Upper lobe of left lung (tissue), 6 donors: ENCODE results near the gene ZNF283. TPM values are rescaled to one million over a fixed set of nuclear protein-coding genes. Genes with fewer than 3 reads are reported as not detected.
"Not testable (repeated sequence)": the region's sequence is repeated elsewhere in the genome, so short reads cannot be mapped to it uniquely, and the experiment has no call there.

Experiments used
- ATAC-seq, 2 donors: fragments of 200-7000 bp; cut with Tn5 transposase; one replicate each; pipeline ENCODE4 v1.9.1; 2022; ENCODE audit warnings: mild to moderate bottlenecking in 2 of 2, moderate library complexity in 2 of 2; ENCODE audit not compliant: low FRiP score in 2 of 2
- DNase-seq, 2 donors: peaks; one replicate each; pipeline ENCODE4 v3.0.0-alpha.2; 2019 to 2020
- H3K27ac ChIP-seq, 4 donors: fragments of 200-600 bp; sonication (generic); one replicate each; pipeline ENCODE4 v1.5.1; 2016 to 2019
- H3K27me3 ChIP-seq, 4 donors: fragments of 200-600 bp; sonication (generic); one replicate each; pipeline ENCODE4 v1.5.1; 2017 to 2019
- H3K36me3 ChIP-seq, 4 donors: fragments of 200-600 bp; sonication (generic); one replicate each; pipeline ENCODE4 v1.5.1; 2016 to 2019
- H3K4me1 ChIP-seq, 4 donors: fragments of 200-600 bp; sonication (generic); one replicate each; pipeline ENCODE4 v1.5.1; 2018 to 2019
- H3K4me3 ChIP-seq, 4 donors: fragments of 200-600 bp; sonication (generic); one replicate each; pipeline ENCODE4 v1.5.1; 2017 to 2019; ENCODE audit warnings: mild to moderate bottlenecking in 2 of 4, moderate library complexity in 1 of 4
- H3K9me3 ChIP-seq, 4 donors: fragments of 200-600 bp; sonication (generic); one replicate each; pipeline ENCODE4 v1.5.1; 2018 to 2019
- EP300 ChIP-seq, 4 donors: sonication (generic); formaldehyde crosslinking; IDR thresholded peaks; one replicate each; pipeline ENCODE4 v1.5.1; 2017; ENCODE audit warnings: antibody characterized with exemption in 4 of 4, control low read depth in 2 of 4
- POLR2A ChIP-seq, 4 donors: fragments of 450-650 bp; IDR thresholded peaks; one replicate each; pipeline ENCODE4 v1.5.1; 2016 to 2017; ENCODE audit warnings: antibody characterized with exemption in 4 of 4, mild to moderate bottlenecking in 2 of 4
- POLR2AphosphoS5 ChIP-seq, 2 donors: sonication (generic); formaldehyde crosslinking; IDR thresholded peaks; one replicate each; pipeline ENCODE4 v1.5.1; 2017; ENCODE audit warnings: antibody characterized with exemption in 2 of 2
- WGBS, 2 donors: methylation state at CpG; one replicate each; pipeline ENCODE4 v1.1.5; 2017 to 2018; 5-methylcytosine and 5-hydroxymethylcytosine counted together
- total RNA-seq, 6 donors: library from RNA; depleted of rRNA in 4 of 6; stranded (reverse); fragments of >200 nt in 4 of 6; gene quantifications; one replicate each; pipeline versions ENCODE4 v1.1.0 to v1.2.1, GENCODE V29; 2016 to 2021
- TF ChIP-seq, protein P1 (sequence below), 6 experiments: fragments of 450-650 bp in 4 of 6; fragments of 200-600 bp in 2 of 6; sonication (generic) in 2 of 6; IDR thresholded peaks; one replicate each; pipeline ENCODE4 v1.5.1; 2016 to 2019; ENCODE audit warnings: antibody characterized with exemption in 6 of 6
- donor health status: DM: no; HTN: no; CAD: no; lungs with moderate emphysema.
- donor health status: DM: no; HTN: yes; CAD: no; lungs with severe emphysema.

The ZNF283 gene
- total RNA-seq, 6 donors from 2014 or later = 2.9 to 11.7 (median 6.7) TPM

DNA sequence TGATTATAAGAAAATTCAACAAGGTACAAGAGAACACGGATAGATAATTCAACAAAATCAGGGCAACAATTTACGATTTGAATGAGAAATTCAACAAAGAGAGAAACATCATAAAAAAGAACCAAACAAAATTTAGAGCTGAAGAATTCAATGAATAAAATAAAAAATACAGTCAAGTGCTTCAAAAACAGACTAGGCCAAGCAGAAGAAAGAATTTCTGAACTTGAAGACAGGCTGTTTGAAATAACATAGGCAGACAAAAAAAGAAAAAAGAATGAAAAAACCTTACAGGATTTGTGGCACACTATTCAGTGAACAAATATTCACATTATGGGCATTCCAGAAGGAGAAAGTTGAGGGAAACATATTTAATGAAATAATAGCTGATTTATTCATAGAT lies 31.1 kb downstream of the ZNF283 start:
- H3K4me3 ChIP-seq = no peak overlapping the region
- WGBS, 2 donors = 91 to 94% methylated on average over 2 of the region's 2 CpGs
- ATAC-seq = no peak
- no peaks in the 10 kb centered on the region for H3K27me3 ChIP-seq
- H3K9me3 ChIP-seq = peaks cover 83 to 99% (median 94%) of the 10 kb centered on the region in 4 donors
- no peaks in the 10 kb centered on the region for H3K36me3 ChIP-seq
- no peak for DNase-seq
- no peak overlapping the region for H3K27ac ChIP-seq
- TF ChIP-seq EP300 (IDR thresholded peaks at IDR 0.05) (no peak), POLR2AphosphoS5 (IDR thresholded peaks at IDR 0.05) (no peak), POLR2A (IDR thresholded peaks at IDR 0.05) (no peak)
- TF ChIP-seq, protein P1, sequence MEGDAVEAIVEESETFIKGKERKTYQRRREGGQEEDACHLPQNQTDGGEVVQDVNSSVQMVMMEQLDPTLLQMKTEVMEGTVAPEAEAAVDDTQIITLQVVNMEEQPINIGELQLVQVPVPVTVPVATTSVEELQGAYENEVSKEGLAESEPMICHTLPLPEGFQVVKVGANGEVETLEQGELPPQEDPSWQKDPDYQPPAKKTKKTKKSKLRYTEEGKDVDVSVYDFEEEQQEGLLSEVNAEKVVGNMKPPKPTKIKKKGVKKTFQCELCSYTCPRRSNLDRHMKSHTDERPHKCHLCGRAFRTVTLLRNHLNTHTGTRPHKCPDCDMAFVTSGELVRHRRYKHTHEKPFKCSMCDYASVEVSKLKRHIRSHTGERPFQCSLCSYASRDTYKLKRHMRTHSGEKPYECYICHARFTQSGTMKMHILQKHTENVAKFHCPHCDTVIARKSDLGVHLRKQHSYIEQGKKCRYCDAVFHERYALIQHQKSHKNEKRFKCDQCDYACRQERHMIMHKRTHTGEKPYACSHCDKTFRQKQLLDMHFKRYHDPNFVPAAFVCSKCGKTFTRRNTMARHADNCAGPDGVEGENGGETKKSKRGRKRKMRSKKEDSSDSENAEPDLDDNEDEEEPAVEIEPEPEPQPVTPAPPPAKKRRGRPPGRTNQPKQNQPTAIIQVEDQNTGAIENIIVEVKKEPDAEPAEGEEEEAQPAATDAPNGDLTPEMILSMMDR (IDR thresholded peaks at IDR 0.05) = no peak
- H3K4me1 ChIP-seq = no peaks in the 10 kb centered on the region

GRCh38 chr19:43866923-43867322 lies 39.8 kb downstream of the ZNF283 start:
- H3K9me3 ChIP-seq = peaks cover 57 to 81% (median 76%) of the 10 kb centered on the region in 4 donors
- H3K4me3 ChIP-seq, ATAC-seq, H3K36me3 ChIP-seq, H3K4me1 ChIP-seq, H3K27me3 ChIP-seq, H3K27ac ChIP-seq: not testable (repeated sequence)
- DNase-seq = peak in 1 of 2 donors; percentile 38
- 95 to 99% methylated on average over 15 to 28 of the region's 28 CpGs for WGBS, 2 donors

DNA sequence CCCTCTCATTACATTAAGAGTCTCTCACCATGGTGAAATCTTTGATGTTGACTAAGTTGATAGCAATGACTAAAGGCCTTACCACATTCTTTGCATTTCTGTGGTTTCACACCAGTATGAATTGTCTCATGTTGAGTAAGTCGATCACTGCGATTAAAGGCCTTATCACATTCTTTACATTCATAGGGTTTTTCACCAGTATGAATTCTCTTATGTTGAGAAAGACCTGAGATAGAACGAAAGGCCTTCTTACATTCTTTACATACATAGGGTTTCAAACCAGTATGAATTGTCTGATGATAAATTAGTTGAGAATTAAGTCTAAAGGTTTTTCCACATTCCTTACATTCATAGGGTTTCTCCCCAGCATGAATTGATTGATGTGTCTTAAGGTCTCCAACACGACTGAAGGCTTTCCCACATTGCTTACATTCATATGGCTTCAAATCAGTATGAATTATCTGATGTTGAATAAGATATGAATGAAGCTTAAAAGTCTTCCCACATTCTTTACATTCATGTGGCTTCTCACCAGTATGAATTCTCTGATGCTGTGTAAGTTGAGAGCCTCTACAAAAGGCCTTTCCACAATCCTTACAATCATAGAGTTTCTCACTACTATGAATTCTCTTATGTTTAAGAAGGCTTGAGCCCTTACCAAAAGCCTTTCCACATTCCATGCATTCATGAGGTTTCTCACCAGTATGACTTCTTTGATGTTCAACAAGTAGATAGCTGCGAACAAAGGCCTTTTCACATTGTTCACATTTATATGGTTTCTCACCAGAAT lies 45.6 kb downstream of the ZNF283 start:
- ATAC-seq (no peak), DNase-seq (no peak)
- no peak for TF ChIP-seq POLR2A (IDR thresholded peaks at IDR 0.05)
- TF ChIP-seq POLR2AphosphoS5 (IDR thresholded peaks at IDR 0.05) = no peak
- TF ChIP-seq, protein P1 (IDR thresholded peaks at IDR 0.05) = no peak
- TF ChIP-seq EP300 (IDR thresholded peaks at IDR 0.05) = no peak
- 89% methylated on average over 5 of the region's 5 CpGs for WGBS, 2 donors
- Histone ChIP-seq H3K36me3 (peaks cover 0 to 7% (median 0%) of the 10 kb centered on the region in 4 donors), H3K4me1 (no peaks in the 10 kb centered on the region), H3K4me3 (no peak overlapping the region), H3K27me3 (no peaks in the 10 kb centered on the region), H3K9me3 (peaks cover 90 to 94% (median 91%) of the 10 kb centered on the region in 4 donors), H3K27ac (no peak overlapping the region)

- 88 to 93% methylated on average over 5 of the region's 5 CpGs for WGBS, 2 donors
- no peaks in the 10 kb centered on the region for H3K36me3 ChIP-seq
- no peaks in the 10 kb centered on the region for H3K4me1 ChIP-seq
- DNase-seq (no peak), ATAC-seq (no peak)
- no peaks in the 10 kb centered on the region for H3K27me3 ChIP-seq
- H3K4me3 ChIP-seq = no peak overlapping the region
- H3K27ac ChIP-seq = no peak overlapping the region
- TF ChIP-seq, protein P1 (IDR thresholded peaks at IDR 0.05) = no peak
- TF ChIP-seq POLR2A (IDR thresholded peaks at IDR 0.05) (no peak), POLR2AphosphoS5 (IDR thresholded peaks at IDR 0.05) (no peak), EP300 (IDR thresholded peaks at IDR 0.05) (no peak)
- peaks cover 56 to 87% (median 80%) of the 10 kb centered on the region in 4 donors for H3K9me3 ChIP-seq
These were observed 53.4 kb downstream of the ZNF283 start for GRCh38 chr19:43880483-43880882.

DNA sequence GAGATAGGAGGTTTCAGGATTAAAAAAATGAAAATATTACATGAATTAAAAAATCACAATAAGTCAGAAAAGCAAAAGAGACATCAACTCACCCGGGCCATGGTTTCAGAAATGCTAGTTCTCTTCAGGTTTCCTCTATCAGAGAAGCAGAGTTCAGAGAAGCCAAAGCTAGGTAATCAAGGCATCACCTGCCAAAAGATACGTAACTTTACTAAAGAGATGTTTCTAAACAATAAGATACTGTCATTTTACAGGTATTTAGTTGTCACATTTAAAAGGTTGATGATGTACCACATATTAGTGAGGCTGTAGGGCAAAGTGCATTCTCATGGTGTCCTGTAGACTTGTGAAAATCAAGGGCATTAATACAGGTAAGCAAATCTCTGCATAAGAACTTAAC lies 56.7 kb downstream of the ZNF283 start, which contains the start of gene ZNF404:
Gene ZNF404 (minus strand): TSS at position 101 of the 400 bp plus-strand sequence.
- 78 to 86% methylated on average over 2 of the region's 2 CpGs for WGBS, 2 donors
- Histone ChIP-seq H3K36me3 (no peaks in the 10 kb centered on the region), H3K9me3 (peaks cover 32 to 87% (median 74%) of the 10 kb centered on the region in 4 donors), H3K4me3 (no peak within 1 kb of the TSS), H3K27ac (no peak within 1 kb of the TSS), H3K27me3 (no peaks in the 10 kb centered on the region), H3K4me1 (no peaks in the 10 kb centered on the region)
- TF ChIP-seq EP300 (IDR thresholded peaks at IDR 0.05) = no peak
- no peak for TF ChIP-seq POLR2A (IDR thresholded peaks at IDR 0.05)
- TF ChIP-seq, protein P1 (IDR thresholded peaks at IDR 0.05) = no peak
- TF ChIP-seq POLR2AphosphoS5 (IDR thresholded peaks at IDR 0.05) = no peak
- no peak for ATAC-seq
- no peak for DNase-seq
